ENCODE measurements around the gene GDAP1L1. TPM values are rescaled to one million over a fixed set of nuclear protein-coding genes. Genes with fewer than 3 reads are reported as not detected.
A peak's percentile ranks its signal among the peaks of the same experiment; 100 is the strongest.

GDAP1L1 gene
- total RNA-seq, 2 donors from 2014 or later: not detected

DNA sequence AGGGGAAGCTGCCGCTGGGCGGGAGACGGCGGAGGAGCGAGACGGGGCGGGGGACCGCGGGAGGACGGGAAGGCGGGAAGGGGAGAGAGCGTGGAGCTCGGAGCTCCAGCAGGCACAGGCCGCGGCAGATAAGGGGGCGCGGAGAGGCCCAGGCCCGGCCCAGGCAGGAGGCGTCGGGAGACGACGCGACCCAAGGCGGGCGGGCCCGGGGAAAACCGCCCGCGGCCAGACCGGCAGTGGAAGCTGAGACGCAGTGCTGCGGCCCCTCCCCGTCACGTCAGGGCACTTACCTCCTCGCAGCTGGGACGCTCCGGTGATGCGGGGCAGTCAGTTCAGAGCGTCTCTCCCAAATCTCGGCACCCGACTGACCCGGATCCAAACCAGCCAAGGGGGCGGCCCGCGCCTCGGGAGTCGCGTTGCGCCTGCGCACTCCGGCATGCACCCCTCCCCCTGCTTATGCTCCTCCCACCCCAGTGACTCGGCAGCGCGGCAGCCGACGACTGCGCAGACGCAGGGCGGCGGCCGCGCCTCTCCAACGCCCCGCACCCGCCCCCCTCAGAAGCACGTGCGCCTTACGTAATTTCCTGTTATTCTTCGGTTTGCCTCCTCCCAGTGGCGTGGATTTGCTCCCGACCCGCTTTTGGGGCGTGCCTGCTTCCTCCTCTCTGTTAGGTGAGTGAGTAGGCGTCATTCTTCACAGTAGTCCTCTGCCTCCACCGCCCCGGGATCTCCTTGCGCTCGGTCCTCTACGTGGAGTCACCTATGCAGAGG is 36.5 kb upstream of the GDAP1L1 start, which contains the start of gene OSER1:
OSER1 (minus strand) TSS at position 366 of the 771 bp plus-strand sequence. CDS start 3,814 bp downstream, outside the sequence.
- DNase-seq (ENCODE audit: low spot score) (peak; percentile 97), ATAC-seq (peak; percentile 93 to 94)
- peaks cover 43 to 44% of the 10 kb centered on the region in 2 donors for H3K4me1 Mint-ChIP-seq (ENCODE audit: low read depth in 2 of 2)
- H3K36me3 Mint-ChIP-seq: peaks cover 14% of the 10 kb centered on the region
- no peaks in the 10 kb centered on the region for H3K9me3 Mint-ChIP-seq
- H3K27ac Mint-ChIP-seq: peak within 1 kb of the TSS; percentile 94 to 97
- no peaks in the 10 kb centered on the region for H3K27me3 Mint-ChIP-seq
- H3K4me3 Mint-ChIP-seq: peak within 1 kb of the TSS; percentile 100

DNA sequence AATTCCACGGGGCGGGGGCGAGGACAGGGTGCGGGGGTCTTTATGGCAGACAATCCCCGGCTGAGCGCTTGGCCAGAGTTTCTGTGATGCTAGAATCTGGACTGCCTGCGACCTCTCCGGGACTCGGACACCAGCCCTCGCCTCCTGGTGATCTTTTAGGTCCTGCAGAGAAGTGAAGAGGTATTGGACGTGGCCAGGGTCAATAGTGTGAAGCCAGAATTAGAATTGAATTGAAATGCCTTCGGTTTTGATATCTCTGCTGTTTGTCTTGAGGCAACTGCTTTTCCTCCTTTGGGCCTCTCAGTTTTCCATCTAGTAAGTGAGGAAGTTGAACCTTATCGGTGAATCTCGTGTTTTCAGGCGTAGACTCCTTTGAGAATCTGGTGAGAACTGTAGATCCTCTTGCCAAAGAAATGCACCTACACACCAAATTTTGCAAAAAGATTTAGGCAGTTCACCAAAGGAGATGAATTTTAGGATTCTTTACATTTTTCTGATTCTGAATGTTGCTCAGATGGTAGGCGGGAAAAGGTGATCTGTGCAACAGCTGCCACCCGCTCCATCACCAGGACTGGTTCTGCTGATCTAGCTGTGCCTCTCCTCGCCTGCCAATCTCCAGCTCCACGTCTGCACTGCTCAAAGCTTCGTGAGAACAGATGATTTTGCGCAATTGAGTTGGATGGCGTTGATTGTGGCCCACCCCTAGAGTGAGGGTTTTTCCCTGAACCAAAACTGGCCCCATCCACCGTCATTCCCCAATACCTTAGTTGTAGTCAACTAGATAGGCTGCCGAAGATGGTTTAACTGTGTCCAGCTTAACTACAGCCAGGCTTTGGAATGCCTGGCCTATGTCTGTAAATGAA is 35.7 kb upstream of the GDAP1L1 start:
- Mint-ChIP-seq H3K27me3 (no peaks in the 10 kb centered on the region), H3K4me3 (peak overlapping the region; percentile 100)

DNA sequence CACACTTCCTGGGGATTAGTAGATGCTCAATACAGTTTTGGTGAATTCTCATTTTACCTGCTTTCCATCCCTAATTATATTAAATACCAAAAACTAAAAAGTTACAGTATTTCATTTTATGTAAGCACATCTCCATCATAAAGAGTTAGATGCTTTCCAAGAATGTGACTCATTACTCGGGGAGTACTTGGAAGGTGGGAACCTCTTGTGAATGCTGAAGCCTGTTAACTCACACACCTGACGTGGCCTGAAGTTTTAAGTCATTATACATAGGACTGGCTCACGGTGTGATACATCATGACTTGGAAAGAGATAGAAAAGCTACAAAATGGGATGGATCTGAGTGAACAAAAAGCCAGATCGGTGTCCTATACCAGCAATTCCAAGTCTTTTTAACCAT is 34.3 kb upstream of the GDAP1L1 start:
- ATAC-seq: no peak

More for the DNA sequence above, 35.7 kb upstream of the GDAP1L1 start:
- ATAC-seq (no peak), DNase-seq (ENCODE audit: low spot score) (no peak)
- peaks cover 43 to 44% of the 10 kb centered on the region in 2 donors for H3K4me1 Mint-ChIP-seq (ENCODE audit: low read depth in 2 of 2)
- no peaks in the 10 kb centered on the region for H3K9me3 Mint-ChIP-seq
- peaks cover 12% of the 10 kb centered on the region for H3K36me3 Mint-ChIP-seq
- H3K27ac Mint-ChIP-seq: peak overlapping the region; percentile 94 to 97

DNA sequence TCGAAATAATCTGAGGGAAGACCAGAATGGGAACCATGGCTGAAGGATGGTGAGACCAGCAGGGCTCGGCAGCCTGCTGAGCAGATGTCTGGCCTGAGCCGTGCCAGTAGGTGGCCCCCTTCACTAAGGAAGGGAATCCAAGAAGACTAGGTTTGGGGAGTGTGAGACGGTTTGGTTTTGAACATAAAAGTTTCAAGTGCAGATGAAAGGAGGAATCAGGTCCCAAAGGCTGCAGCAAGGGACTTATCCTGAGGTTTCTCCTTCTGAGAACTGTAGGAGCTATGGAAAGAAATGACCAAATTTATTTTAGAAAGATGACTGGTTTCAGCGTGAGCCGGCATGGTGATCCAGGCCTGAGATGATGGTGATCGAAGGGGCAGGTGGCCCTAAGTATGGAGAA is 32.0 kb upstream of the GDAP1L1 start:
- peak overlapping the region in 1 of 2 donors; percentile 33 for H3K27ac Mint-ChIP-seq
- H3K4me1 Mint-ChIP-seq (ENCODE audit: low read depth in 2 of 2): peaks cover 40 to 52% of the 10 kb centered on the region in 2 donors
- no peaks in the 10 kb centered on the region for H3K27me3 Mint-ChIP-seq
- peaks cover 5% of the 10 kb centered on the region for H3K36me3 Mint-ChIP-seq
- H3K9me3 Mint-ChIP-seq: no peaks in the 10 kb centered on the region
- DNase-seq (ENCODE audit: low spot score) (no peak), ATAC-seq (no peak)
- no peak overlapping the region for H3K4me3 Mint-ChIP-seq

More for the DNA sequence above, 34.3 kb upstream of the GDAP1L1 start:
- no peak for DNase-seq (ENCODE audit: low spot score)
- no peak overlapping the region for H3K27ac Mint-ChIP-seq
- H3K27me3 Mint-ChIP-seq: no peaks in the 10 kb centered on the region
- peaks cover 10% of the 10 kb centered on the region for H3K36me3 Mint-ChIP-seq
- H3K9me3 Mint-ChIP-seq: no peaks in the 10 kb centered on the region
- H3K4me3 Mint-ChIP-seq: no peak overlapping the region
- peaks cover 43 to 50% of the 10 kb centered on the region in 2 donors for H3K4me1 Mint-ChIP-seq (ENCODE audit: low read depth in 2 of 2)

DNA sequence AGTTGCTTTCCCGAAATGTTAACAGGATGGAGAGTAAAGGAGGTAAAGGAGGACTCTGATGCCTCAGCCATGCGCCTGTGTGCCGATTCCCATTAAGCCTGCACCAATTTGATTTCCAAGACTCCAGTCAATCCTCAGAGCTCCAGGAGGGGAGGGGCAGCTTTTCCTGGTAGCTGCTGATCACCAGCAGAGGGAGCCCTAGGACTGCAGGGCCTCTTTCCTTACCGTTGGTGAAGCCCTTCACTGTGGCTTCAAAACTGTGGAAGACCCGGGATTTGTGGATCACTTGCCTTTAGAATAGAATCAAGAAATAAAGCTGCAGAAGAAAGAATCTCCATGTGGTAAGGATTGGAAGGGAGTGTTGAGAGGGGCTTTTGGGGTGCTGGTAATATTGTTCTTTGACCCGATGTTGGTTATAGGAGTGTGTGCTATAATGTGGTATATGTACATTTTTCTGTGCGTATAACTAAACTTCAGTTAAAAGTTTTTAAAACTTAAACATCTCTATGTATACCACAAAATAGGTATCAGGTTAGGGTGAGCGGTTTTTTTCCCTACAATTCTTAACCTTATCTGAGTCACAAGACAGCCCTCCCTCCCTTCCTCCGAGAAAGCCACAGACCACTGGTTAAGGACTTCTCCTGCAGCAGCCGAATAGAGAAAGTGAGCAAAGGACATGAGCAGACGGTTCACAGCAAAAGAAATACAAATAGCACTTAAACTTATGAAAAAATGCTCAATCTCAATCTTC is 29.6 kb upstream of the GDAP1L1 start:
- peak overlapping the region; percentile 86 for H3K4me3 Mint-ChIP-seq
- peaks cover 4% of the 10 kb centered on the region for H3K36me3 Mint-ChIP-seq
- H3K27ac Mint-ChIP-seq: peak overlapping the region; percentile 51 to 62
- H3K4me1 Mint-ChIP-seq (ENCODE audit: low read depth in 2 of 2): peaks cover 33 to 41% of the 10 kb centered on the region in 2 donors
- no peaks in the 10 kb centered on the region for H3K27me3 Mint-ChIP-seq
- peak; percentile 75 for DNase-seq (ENCODE audit: low spot score)
- peak; percentile 63 to 75 for ATAC-seq
- no peaks in the 10 kb centered on the region for H3K9me3 Mint-ChIP-seq

DNA sequence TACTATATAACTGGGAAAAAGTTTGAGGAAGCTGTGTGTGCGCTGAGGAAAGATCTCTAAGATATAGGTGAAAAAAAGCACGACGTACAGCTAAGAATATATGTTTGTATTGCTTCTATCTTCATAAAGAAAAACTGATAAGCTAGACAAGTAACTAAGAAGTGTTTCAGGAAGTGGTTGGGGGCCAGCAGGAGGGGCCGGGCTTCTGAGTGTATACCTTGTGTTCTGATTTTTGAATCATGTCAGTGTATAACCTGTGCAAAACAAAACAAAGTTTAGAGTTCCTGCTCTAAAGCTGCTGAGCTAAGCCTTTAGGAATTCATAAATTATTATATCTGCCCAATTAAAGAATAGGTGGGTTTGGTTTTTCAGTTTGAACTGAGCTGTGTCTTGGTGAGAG is 28.7 kb upstream of the GDAP1L1 start:
- Mint-ChIP-seq H3K4me1 (ENCODE audit: low read depth in 2 of 2) (peaks cover 33 to 41% of the 10 kb centered on the region in 2 donors), H3K27me3 (no peaks in the 10 kb centered on the region), H3K27ac (peak overlapping the region; percentile 51 to 62), H3K4me3 (peak overlapping the region; percentile 86), H3K9me3 (no peaks in the 10 kb centered on the region), H3K36me3 (peaks cover 4% of the 10 kb centered on the region)
- ATAC-seq: no peak
- no peak for DNase-seq (ENCODE audit: low spot score)

DNA sequence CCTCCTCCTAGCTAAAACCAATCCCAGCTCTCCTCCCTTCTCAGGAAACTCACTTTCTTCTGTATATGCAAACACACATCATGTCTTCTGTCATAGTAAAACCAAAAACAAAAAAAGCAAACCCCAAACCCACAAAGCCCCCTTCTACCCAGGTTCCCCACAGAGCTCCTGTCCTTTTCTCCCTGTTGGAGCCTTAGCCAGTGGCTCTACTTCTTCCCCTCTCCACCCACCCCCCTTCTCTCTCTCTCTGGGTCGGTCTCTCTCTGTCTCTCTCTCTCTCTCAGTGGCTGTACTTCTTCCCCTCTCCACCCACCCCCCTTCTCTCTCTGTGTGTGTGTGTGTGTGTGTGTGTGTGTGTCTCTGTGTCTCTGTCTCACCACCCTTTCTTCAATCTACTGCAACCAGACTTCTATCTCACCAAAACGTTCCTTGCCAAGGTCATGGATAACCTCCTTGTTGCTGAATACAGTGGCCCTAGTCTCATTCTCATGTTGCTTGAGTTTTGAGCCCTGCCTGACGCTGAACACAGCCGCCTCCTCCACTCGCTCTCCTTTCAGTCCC is 27.9 kb upstream of the GDAP1L1 start:
- Mint-ChIP-seq H3K4me1 (ENCODE audit: low read depth in 2 of 2) (peaks cover 33 to 41% of the 10 kb centered on the region in 2 donors), H3K27me3 (no peaks in the 10 kb centered on the region), H3K4me3 (peak overlapping the region; percentile 86), H3K36me3 (peaks cover 4% of the 10 kb centered on the region), H3K9me3 (no peaks in the 10 kb centered on the region), H3K27ac (peak overlapping the region; percentile 4 to 7)
- DNase-seq (ENCODE audit: low spot score) (no peak), ATAC-seq (peak; percentile 11 to 16)

DNA sequence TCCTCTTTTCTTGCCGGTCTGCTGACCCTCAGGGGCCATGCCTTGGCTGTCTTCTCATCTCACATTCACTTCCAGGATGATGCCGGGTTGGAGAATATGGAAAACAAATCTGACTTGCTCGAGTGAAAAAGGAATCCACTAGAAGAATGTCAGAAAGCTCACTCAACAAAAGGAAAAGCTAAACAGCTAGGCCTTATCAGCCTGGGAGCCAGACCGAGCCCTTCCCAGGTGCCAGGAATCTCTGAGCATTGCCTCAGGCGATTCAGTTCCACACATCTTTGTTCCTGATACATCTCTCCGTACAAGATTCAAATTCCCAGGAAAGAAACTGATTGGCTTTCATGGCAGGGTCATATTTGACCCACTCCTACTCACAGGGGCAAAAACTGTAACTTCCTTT is 27.3 kb upstream of the GDAP1L1 start:
- H3K27me3 Mint-ChIP-seq: no peaks in the 10 kb centered on the region
- H3K27ac Mint-ChIP-seq: peak overlapping the region; percentile 4 to 7
- peaks cover 33 to 41% of the 10 kb centered on the region in 2 donors for H3K4me1 Mint-ChIP-seq (ENCODE audit: low read depth in 2 of 2)
- peaks cover 4% of the 10 kb centered on the region for H3K36me3 Mint-ChIP-seq
- no peaks in the 10 kb centered on the region for H3K9me3 Mint-ChIP-seq
- DNase-seq (ENCODE audit: low spot score) (no peak), ATAC-seq (no peak)
- peak overlapping the region; percentile 86 for H3K4me3 Mint-ChIP-seq

DNA sequence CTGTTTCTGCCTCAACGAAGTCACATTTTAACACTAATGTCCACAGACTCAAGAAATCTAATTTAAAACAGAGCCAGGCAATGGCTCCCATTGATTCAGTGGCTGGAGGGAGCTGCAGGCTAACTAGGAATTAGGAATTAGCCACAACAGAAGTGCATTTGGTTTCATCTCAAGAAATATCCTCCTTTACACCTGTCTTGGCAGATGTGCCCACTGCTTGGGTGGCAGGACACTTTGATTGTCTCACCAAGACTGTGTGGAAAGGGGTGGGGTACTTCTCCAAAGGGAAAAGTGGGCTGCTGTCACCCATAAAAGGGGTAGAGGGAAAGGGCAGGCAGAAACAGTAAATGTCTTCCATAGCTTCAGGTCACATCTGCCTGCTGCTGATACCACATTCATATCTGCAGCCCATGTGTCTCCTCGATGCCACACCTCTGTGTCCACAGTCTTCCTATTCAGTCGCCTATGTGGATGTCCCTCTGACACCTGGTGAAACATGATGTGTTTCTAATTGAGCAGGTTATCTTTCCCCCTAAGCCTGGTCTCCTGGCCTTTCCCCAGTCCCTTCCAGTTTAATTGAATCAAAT is 25.6 kb upstream of the GDAP1L1 start:
- Mint-ChIP-seq H3K27me3 (no peaks in the 10 kb centered on the region), H3K36me3 (no peaks in the 10 kb centered on the region), H3K27ac (no peak overlapping the region), H3K4me3 (no peak overlapping the region), H3K4me1 (ENCODE audit: low read depth in 2 of 2) (peaks cover 27 to 33% of the 10 kb centered on the region in 2 donors), H3K9me3 (no peaks in the 10 kb centered on the region)
- ATAC-seq (no peak), DNase-seq (ENCODE audit: low spot score) (no peak)

DNA sequence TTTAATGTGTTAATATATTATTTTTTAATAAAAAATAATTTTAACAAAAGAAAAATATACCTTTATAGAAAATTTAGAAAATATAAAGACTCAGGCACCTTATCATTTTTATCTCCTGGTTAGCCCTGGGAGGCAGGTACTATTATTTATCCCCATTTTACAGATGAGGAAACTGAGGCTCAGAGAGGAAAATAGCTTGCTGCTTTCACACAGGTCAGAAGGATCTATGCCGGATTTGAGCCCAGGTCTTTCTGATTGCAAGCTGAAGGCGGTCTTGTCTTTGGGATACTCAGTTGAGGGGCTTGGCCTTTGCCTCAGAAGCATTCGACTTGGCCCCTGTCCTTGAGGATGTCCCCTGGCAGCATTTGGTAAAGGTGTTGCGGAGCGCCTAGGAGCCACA is 25.1 kb upstream of the GDAP1L1 start:
- Mint-ChIP-seq H3K27me3 (no peaks in the 10 kb centered on the region), H3K4me3 (no peak overlapping the region), H3K4me1 (ENCODE audit: low read depth in 2 of 2) (peaks cover 27 to 29% of the 10 kb centered on the region in 2 donors), H3K9me3 (no peaks in the 10 kb centered on the region), H3K27ac (no peak overlapping the region), H3K36me3 (no peaks in the 10 kb centered on the region)
- ATAC-seq (no peak), DNase-seq (ENCODE audit: low spot score) (no peak)

DNA sequence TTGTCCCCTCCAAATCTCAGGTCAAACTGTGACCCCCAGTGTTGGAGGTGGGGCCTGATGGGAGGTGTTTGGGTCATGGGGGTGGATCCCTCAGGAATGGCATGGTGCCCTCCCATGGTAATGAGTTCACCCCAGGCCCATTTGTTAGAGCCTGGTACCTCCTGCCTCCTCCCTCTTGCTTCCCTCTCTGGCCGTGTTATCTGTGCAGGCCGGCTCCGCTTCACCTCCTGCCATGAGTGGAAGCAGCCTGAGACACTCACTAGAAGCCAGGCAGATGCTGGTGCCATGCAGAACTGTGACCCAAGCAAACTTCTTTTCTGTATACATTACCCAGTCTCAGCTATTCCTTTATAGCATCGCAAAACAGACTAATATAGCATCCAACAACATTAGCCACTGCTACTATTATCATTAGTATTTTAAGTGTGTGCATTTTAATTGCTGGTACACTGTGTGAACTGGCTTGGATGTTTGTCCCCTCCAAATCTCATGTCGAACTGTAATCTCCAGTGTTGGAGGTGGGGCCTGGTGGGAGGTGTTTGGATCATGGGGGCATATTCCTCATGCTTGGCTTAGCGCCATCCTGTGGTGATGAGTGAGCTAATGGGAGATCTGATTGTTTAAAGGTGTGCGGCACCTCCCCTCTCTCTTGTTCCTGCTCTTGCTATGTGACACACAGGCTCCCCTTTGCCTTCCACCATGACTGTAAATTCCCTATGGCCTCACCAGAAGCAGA is 24.3 kb upstream of the GDAP1L1 start:
- no peak overlapping the region for H3K4me3 Mint-ChIP-seq
- H3K27ac Mint-ChIP-seq: no peak overlapping the region
- DNase-seq (ENCODE audit: low spot score) (no peak), ATAC-seq (no peak)
- no peaks in the 10 kb centered on the region for H3K36me3 Mint-ChIP-seq
- H3K9me3 Mint-ChIP-seq: no peaks in the 10 kb centered on the region
- H3K4me1 Mint-ChIP-seq (ENCODE audit: low read depth in 2 of 2): peaks cover 20 to 21% of the 10 kb centered on the region in 2 donors
- H3K27me3 Mint-ChIP-seq: no peaks in the 10 kb centered on the region

DNA sequence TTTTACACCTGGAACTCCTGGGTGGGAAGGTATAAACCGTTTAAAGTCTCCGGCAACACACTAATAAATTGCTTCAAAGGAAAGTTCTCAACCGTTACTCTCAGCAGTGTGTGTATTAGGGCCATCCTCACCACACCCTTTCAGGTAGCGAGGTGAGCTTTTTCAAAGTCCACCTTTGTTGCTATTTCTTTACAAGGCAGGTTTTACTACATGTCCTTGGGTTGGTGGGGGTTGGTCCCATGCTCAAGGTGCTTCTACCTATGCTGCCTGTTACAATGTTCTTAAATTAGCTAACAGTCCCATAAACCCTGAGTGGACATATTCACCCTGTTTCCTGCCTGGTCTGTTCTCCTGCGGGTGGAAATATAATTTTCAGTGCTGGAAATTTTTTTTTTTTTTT is 23.4 kb upstream of the GDAP1L1 start:
- Mint-ChIP-seq H3K9me3 (no peaks in the 10 kb centered on the region), H3K4me3 (no peak overlapping the region), H3K36me3 (no peaks in the 10 kb centered on the region), H3K4me1 (ENCODE audit: low read depth in 2 of 2) (peaks cover 12 to 13% of the 10 kb centered on the region in 2 donors), H3K27ac (no peak overlapping the region), H3K27me3 (no peaks in the 10 kb centered on the region)
- no peak for ATAC-seq
- DNase-seq (ENCODE audit: low spot score): no peak
